Activated T-cell treated with anti-CD3 and anti-CD28 coated beads, Interleukin-2, amount 50 U/mL, for 1 hour (primary cell): ENCODE results near the gene LLGL2.
"Not testable (repeated sequence)": the region's sequence is repeated elsewhere in the genome, so short reads cannot be mapped to it uniquely, and the experiment has no call there.

ENCODE experiments used
- DNase-seq: peaks from one replicate; pipeline ENCODE4 v3.0.0-alpha.2; 2020

Gene LLGL2

DNA sequence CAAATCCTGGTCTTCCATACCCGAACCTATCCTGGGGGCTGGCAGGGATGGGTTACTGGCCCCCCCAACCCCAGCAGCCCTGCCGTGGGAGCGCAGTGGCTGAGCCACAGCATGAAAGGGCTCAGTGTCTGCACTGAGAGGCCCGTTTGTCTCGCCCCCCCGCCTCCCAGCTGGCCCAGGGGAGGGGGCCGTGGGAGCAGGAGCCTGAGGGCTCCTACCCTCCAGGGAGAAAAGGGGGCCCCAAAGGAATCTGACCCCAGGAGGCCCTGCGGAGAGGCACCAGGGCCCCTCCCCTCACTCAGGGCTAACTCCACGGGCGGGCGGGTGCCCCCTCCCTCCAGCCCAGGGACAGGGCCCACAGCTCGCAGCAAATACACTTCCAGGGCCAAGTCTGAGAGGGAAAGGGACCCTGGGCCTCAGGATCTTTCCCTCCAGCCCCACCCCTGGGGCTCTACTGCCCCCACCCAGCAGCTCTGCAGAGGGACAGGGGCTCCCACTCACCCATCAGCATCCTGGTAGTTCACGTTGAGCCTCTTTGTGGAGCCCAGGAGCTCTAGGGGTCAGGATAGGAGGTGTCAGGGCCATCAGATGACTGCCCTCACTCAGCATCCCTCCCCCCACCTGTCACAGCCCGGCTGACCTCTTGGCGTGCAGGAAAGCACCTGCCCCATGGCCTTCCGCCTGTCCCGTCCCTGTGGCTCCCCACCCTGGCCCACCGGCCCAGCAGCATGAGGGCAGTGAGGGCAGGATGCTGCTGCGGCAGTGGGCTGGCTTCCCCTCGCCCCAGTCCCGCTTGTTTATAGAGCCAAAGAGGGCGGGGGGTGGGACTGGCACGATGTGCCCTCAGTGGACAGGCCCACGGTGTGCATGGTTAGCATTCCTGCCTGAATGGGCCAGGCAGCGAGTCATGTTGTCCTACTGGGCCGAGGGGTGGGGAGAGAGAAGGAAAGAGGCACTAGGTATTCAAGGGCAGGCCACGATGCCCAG is 17.5 kb upstream of the LLGL2 start:
- DNase-seq = no peak

DNA sequence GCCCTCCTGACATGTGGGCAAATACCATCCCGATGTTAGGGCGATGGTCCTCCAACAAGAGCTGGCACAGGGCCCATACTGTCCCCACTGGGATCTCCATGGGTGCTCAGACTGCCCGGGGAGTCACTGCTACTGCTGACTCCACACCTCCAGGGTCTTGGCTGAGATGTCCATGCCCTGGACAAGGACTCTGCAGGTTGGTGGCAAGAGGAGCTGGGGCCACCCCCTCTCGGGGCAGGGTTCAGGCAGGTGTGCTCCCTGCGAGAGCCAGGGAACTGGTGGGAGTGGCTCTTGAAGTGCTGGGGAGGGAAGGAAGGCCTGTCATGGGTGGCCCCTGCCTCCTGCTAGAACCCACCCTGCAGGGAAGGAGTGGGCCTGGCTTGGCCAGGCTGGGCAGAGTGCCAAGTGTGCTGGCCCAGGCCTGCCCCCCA is 16.6 kb upstream of the LLGL2 start:
- no peak for DNase-seq

DNA sequence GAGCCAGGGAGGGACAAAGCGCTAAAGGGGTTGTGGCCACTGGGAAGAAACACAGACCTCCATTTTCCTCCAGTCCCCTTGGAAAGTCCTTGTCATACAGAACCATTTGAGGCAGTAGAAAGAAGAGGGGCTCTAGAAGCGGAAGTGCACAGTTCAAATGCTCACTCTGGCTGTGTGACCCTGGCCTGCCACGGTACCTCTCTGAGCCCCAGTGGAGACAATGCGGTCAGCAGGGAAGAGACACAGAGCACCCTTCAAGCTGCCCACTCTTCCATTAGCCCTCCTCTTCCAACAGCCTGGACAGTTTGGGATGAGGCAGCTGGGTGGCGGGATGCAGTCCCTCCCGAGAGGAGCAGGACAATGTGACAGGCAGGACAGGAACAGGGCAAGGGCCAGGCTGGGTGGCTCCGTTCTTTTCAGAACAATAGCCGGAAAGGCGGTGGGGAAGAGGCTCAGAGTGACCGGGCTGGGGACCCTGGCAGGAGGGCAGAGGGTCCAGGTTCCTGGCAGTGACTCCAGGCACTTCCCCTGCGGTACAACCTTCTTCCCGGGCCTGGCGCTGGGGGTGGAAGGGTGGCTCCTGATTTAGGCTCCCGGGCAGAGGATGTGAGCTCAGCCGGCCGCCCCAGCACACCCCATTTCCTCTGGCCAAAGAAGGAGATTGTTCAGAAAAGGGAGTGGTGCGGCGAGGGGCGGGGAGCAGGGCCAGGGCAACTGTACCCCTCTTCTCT is 15.8 kb upstream of the LLGL2 start:
- DNase-seq = no peak

DNA sequence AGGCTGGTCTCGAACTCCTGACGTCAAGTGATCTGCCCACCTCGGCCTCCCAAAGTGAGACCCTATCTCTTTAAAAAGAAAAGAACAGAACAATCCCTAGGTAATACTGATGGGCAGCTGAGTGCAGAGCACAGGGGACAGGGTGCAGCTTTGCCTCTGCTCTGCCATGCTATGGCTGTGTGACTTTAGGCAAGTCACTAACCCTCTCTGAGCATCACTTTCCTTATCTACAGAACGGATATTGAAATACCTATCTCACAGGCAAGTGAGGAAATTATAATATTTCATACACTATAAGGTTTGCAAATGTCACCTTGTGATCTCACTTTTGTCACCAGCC is 14.3 kb upstream of the LLGL2 start:
- DNase-seq = no peak

DNA sequence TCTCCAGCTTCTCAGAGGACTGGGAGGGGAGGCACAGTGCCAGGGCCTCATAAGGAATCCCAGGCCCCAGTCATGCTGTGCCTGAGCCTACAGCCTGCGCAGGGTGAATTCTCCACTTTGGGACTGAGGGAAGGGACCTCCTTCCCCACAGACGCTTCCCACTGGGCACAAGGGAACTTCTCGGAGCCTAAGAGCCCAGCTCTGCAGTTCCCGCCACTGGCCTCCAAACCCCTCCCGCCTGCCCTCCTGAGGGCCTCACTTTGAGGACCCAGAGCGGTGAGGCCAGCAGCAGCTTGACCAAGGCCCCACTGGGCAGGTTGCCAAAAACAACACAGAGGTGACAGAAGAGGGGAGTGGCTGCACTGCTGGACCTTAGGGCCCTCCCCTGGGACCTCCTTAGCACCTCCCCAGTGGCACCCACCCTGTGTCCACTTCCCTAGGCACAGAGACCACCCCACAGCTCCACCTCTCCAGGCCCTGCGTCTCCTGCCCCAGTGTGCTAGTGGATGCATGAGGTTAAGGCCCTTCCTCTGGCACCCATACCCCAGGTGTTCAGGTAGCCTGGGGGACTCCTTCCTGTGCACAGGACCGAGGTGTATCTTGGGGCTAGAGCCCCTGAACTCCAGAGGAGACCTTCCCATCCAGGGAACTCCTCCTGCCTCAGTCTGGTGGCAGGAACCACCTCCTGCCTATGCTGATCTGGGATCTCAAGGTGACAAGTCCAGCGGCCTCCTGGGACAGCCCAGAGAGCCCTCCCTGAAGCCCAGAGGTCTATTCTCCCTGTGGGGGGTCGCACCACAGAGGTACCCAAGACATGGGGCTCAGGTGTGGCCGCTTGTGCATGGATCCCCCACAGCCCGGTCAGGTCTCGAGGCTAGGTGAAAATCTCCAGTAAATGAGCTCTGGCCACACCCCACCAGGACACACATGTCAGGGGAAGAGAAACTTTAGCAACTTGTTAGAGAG is 13.6 kb upstream of the LLGL2 start:
- DNase-seq = no peak

DNA sequence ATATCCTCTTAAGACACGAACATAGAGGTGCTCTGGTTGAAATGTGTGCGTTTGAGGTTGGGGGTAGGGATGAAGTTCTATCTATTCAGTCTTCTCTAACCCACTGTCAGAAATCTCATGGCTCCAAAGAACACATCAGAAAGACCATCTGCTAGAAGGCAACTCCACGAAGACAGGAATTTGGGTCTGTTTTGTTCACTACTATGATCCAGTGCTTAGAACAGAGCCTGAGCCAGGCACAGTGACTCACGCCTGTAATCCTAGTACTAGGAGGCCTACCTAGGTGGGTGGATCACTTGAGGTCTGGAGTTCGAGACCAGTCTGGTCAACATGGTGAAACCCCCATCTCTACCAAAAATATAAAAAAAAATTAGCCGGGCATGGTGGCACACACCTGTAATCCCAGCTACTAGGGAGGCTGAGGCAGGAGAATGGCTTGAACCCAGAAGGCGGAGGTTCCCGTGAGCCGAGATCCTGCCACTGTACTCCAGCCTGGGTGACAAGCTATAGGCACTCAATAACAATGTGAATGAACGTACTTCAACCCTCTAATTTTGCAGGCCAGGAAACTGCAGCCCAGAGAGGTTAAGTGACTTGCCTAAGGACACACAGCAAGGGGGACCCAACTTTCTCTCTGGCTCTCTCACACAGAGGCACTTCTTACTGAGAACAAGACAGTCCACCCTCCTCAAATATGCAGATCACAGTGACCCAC is 12.4 kb upstream of the LLGL2 start:
- no peak for DNase-seq

DNA sequence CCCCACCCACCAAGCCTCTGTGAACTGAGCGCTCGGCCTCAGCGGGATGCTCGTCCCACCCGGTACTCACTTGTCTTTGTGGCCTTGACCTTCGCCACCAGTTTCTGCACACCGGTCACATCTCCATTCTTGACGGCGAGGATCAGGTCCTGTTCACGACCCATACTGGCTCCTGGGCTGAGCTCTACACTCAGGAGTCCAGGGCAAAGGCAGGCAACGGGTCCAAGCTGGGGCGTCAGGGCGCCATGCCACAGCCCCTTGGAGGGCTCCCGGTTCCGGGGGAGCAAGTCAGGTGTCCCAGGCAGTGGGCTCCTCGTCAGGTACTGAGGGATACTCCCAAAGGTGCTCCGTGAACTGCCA is 11.9 kb upstream of the LLGL2 start:
- DNase-seq = no peak

DNA sequence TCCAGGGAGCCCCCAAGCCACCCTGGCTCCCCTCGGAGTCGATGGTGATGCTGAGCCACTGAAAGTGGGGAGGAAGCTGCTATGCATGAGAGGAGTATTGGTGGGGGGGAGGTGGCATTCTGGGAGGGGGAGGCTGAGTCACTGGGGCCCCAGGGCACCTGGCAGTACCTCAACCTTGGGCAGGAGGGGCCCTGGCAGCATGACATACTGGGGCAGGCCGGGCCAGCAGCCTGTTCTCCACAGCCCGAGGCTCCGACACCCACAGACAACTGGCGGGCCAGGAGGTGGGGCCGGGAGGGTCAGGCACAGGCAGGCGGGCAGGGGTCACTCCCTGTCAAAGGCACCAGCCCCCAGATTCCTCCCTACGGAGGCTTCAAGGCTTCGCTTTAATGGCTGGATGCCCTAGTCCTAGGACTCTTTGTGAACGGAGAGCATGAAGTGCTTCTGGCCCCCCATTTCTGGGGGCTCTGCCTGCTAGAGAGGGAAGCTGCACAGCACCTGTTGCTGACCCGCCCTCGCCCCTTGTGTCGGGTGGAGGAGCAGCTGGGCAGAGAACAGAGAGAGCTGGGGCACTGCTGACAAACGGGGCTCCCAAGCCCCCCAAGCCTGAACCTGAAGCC is 11.1 kb upstream of the LLGL2 start:
- no peak for DNase-seq

DNA sequence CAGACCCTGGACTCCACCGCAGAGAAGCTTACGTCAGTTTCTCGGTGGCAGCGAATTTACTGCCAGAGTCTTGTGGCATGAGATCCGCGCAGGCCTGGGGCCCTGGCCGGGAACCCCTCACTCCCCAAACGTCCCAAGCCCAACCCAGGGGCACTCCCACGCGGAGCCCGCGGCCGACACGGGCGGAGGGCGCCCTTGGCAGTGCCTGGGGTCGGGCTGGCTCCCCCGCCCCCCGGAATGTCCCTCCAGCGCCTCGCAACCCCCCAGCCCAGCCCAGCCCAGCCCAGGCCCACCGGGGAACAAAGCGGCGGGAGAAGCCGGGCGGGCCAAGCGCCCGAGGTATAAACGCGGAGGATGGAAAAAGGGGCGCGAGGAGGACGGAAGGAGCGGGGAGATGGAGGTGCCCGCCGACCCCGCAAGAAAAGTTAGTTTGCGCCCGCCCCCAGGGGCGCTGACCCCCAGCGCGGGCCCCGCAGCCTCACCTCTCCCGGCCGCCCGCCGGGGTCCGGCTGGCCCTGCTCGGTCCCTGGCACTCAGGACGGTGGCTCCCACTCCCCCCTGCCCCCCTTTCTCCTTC is 10.5 kb upstream of the LLGL2 start:
- peak; percentile 26 for DNase-seq

DNA sequence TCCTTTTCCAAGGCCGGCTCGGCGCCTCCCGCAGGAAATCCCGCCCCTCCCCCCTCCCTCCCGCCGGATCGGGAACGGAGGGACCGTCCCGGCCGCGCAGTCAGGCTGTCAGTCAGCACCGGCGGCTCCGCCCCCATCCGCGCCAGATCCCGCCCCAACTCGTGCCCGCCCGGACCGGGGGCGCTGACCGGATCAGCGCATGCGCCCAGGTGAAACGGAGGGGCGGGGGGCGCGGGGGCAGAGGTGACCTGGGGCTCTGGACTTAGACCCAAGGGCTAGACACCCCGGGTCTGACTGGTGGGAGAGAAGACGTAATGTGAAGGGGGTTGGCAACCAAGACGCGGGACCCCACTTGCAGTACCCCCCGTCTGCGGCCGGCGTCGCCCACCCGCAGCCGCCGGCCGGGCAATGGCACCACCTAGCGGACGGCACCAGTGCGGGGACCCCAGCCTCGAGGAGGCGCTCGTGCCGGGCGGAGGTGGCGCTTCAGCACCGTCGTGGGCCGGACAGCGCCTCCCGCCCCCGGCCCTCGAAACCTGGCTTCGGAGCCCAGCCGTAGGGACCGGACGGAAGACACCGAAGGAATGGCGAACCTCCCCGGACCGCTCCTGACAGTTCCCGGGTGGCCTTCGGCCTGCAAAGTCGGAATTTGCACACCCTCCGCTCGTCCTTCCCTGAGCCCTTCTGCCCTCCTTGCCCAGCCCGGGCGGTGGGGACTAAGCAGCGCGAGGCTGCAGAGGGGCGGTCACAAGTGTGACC is 9.8 kb upstream of the LLGL2 start, which contains the start of gene CASKIN2:
Gene CASKIN2, minus strand, starts transcription at position 42 of the 759 bp plus-strand sequence. CDS start 1,733 bp downstream, outside the sequence.
- peak; percentile 81 for DNase-seq

DNA sequence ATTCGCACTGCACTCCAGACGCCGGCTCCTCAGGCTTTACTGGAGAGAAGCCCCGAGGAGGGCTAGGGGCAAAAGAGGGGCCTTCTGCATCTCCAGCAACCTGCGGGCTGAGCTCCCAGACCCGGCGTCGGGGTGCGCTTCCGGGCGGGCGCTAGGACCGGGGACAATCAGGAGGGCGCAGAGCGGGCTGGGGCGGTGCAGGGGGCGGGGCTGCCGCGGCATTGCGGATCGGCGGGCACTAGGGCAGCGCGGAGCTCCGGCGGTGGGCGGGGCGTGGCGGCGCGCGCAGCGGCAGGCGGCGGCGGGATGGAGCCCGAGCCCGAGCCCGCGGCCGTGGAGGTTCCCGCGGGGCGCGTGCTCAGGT is 9.3 kb upstream of the LLGL2 start, which contains the start of gene TSEN54:
Gene TSEN54, plus strand, starts transcription at position 274 of the 364 bp plus-strand sequence. Its CDS starts 33 bp downstream, at position 307.
- DNase-seq = peak; percentile 96

DNA sequence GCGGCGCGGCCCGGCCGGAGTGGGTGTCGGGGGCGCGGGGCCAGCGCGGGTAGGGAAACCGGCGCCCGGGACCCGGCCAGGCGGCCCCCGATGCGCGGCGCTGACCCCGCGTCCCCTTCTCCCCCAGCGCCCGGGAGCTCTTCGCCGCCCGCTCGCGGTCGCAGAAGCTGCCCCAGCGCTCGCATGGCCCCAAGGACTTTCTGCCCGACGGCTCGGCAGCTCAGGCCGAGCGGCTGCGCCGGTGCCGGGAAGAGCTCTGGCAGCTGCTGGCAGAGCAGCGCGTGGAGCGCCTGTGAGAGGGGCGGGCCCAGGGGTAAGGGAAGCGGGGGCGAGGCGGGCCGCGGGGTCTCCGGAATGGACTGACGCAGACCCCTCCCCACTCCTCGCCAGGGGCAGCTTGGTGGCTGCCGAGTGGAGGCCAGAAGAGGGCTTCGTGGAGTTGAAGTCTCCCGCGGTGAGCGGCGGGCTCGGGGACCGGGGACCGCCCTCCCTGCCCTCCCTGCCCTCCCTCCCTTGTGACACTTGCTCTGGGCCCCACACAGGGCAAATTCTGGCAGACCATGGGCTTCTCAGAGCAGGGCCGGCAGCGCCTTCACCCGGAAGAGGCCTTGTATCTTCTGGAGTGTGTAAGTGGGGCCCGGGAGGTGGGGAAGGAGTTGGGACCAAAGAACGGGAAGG is 8.7 kb upstream of the LLGL2 start:
- peak; percentile 54 for DNase-seq

DNA sequence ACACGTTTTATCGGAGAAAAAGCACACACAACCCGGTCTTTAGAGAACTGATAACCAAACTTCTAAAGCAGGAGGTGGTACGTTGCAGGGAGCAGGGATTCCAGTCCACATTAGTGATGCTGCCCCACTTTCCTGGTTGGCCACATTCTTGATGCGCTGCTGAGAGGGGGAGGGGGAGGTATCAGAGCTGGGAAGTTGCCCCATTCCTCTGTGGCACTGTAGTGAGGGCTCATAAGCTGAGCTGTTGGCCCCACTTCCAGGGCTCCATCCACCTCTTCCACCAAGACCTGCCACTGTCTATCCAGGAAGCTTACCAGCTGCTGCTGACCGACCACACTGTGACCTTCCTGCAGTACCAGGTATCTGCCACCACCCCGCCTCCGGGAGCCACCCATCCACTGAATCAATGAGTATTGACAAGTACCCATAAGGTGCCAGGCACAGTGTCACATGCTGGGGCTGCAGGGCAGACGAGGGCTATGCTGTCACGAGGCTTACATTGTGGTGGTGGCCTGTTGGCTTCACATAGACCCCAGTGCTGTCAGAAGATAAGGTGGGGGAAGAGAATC is 8.1 kb upstream of the LLGL2 start:
- DNase-seq = peak; percentile 44

DNA sequence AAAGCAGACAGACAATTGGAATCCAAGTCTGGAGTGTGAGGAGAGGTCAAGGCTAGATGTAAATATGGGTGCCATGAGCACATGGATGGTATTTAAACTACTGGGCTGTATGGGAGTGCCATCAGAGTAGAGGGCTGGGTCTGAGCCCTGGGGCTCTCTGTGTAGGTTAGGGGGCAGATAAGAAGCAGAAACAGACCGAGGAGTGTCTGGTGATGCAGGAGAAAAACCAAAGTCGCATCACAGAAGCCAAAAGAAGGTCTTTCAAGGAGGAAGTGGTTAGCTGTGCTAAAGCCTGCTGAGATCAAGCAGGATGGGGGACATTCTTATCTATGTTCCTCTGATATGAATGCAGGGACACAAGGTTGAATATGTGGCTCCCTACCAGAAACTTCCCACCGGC is 7.3 kb upstream of the LLGL2 start:
- peak; percentile 46 for DNase-seq

DNA sequence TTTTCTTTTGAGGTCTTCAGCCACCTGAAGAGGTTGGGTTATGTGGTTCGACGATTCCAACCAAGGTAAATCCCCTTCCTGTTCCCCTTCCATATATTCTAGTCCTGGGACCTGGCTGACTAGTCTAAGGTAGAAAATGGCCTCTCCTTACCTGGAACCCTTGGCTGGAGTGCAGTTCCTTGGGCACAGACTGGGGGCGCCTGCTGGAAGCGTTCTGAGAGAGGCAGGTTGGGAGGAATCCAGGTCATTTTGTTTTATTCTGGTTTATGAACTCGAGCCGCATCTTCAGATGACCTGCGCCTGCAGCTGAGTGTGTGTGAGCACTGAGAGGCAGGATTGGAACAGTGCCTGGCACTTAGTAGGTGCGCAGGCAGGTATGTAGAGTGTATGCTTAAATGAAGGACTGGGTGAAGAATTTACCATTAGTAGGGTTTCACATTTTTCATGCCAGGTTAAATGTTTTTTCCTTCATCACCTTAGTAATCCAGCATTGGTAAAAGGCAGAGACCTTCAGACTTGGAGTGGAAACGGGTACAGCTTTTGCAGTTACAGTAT is 6.4 kb upstream of the LLGL2 start:
- DNase-seq = no peak

DNA sequence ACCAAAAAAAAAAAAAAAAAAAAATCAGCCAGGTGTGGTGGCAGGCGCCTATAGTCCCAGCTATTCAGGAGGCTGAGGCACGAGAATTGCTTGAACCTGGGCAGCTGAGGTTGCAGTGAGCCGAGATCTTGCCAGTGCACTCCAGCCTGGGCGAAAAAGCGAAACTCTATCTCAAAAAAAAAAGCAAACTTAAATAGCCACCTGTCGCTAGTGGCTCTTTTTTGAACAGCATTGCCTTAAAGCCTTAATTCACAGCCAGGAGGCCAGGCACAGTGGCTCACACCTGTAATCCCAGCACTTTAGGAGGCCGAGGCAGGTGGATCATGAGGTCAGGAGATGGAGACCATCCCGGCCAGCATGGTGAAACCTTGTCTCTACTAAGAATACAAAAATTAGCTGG is 5.1 kb upstream of the LLGL2 start:
- DNase-seq = not testable (repeated sequence)

DNA sequence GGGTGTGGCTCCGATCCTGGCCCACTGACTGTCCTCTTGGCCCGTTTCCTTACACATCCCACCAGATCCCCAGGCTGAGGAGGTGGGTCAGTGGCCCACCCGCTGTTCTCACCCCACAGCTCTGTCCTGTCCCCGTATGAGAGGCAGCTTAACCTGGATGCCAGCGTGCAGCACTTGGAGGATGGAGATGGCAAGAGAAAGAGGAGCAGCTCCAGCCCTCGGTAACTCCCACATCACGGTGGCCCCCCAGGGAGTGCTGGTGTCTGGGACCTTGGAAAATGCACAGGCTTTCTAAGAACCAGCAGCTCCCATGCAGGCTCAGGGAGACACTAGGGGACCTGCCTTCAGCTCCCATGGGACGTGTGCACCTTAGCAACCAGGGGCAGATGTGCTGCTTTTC is 4.2 kb upstream of the LLGL2 start:
- no peak for DNase-seq

DNA sequence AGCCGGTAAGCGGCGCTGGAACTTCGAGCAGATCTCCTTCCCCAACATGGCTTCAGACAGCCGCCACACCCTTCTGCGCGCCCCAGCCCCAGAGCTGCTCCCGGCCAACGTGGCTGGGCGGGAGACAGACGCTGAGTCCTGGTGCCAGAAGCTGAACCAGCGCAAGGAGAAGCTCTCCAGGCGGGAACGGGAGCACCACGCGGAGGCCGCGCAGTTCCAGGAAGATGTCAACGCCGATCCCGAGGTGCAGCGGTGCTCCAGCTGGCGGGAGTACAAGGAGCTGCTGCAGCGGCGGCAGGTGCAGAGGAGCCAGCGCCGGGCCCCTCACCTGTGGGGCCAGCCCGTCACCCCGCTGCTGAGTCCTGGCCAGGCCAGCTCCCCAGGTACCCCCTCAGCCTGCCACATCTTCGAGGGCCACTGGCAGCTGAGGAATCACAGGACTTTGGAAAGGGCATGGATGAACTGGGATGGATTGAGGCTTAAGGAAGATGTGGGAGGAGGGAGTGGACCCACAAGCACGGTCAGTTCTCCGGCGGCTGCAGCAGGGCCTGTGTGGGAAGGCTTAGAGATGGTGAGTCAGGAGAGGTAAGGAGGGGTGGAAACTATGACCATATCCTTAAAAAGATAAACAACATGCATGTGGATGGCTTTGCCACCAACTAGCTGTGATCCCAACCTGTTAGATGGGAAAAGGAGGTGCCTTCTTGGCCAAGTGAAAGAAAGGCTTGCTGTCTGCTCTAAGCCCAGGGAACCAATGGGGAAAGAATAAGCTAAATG is 3.4 kb upstream of the LLGL2 start:
- DNase-seq = no peak
